Amniotic epithelial cell (primary cell): ENCODE data around the gene PSD2.

Experiments used
- DNase-seq: peaks from one replicate; pipeline ENCODE4 v3.0.0-alpha.2; 2010; ENCODE audit warnings: low read depth

The PSD2 gene

DNA sequence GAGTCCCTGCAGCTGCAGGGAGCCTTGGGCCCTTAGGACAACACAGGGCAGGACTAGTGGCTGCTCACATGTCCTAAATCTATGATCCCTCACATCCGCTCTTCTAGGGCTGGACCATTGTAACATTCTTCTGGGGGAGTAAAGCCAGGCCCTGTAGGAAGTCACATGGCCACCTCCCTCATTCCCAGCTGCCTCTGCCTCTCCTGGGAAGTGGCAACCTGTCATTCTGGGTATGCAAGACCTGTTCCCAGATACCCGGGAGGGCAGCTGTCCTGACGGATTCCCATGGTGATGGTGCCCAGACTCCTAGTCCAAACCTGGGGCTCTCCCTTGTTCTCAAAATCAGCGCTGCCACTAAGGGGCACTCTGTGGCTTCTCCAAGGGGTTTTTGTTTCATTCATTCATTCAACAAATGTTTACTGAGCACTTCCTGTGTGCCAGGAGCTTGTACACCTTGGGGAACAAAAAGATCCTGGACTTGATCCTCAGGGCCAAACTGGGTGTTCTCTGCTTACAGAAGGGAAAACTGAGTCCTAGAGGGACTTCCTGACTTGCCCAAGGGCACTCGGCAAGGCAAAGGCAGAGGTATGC lies 85.6 kb downstream of the PSD2 start:
- no peak for DNase-seq

DNA sequence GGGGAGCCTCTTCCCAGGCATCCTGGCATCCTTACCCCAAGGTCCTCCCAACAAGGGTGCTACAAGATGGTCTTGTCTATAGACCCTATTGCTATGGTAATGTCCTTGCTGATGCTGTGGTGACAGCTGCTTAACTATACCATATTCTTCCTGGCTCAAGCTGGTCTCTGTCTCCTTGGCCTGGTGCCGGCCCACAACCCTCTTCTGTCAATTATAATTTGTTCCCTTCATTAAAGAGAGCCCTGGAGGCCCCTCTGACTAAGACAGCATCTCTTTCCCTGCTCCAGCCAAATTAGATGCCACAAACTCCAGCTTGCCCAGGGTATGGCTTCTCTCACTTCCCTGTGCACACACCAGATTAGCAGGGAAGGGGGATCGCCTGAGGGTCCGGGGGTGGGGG lies 86.7 kb downstream of the PSD2 start:
- no peak for DNase-seq

DNA sequence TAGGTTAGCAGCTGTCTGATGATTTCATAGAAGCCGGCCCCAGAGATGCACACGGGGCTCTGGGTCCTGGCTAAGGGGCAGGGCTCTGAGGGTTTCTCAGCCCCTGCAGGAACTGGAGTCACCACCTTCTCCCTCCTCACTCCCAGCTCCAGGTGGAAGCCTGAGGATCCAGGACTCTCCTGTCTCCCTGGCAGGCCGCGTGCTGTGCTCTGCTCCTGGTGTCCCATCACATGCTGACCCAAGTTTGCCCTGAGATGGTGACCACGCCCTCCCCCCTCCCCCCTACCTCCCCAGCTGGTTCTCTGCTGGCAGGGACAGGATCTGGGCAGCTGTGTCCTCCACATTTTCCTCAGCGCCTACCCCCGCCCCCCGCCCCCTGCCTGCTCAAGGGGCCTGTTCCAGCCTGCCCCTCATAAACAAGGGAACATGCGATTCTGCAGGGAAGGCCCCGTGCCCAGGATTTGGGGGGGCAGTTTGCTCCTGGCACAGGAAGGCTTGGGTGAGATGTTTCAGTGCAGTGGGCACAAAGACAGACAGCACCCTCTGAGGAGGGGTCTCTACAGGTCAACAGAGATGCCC lies 87.4 kb downstream of the PSD2 start:
- DNase-seq, result no peak

DNA sequence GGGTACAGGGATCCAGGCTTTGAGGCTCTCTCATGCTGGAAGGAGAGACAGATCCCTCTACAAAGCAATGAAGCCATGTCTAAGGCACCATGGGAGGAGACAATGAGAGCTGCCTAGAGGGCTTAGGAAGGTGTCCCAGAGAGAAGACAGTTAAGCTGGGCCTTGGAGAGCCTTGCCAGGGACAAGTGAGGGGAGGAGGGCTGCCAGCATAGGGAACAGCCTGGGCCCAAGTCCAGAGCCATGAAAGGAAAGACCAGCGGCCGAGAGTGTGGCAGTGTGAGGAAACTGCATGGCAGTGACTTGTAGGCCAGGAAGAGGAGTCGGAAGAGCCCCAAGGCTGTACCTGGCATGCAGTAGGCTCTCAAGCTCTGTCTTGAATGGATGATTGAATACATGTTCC lies 88.5 kb downstream of the PSD2 start:
- no peak for DNase-seq

DNA sequence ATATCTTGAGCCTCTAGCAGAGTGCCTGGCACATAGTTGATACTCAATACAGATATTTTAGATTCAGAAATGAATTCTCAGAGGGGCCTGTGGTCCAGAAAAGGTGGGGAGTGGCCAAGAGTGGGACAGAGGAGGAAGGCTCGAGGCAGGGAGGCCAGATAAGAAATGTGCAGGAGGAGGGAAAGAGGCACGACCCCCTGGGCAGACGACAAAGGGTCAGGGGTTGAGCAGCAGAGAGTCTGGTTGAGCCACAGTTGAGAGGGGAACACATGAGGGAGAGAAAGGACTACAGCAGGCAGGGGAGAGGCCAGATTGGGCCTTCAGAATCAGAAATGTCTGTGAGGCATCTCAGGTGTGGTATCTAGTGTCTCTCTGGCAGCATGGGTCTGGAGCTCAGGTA lies 89.1 kb downstream of the PSD2 start:
- DNase-seq, result no peak

DNA sequence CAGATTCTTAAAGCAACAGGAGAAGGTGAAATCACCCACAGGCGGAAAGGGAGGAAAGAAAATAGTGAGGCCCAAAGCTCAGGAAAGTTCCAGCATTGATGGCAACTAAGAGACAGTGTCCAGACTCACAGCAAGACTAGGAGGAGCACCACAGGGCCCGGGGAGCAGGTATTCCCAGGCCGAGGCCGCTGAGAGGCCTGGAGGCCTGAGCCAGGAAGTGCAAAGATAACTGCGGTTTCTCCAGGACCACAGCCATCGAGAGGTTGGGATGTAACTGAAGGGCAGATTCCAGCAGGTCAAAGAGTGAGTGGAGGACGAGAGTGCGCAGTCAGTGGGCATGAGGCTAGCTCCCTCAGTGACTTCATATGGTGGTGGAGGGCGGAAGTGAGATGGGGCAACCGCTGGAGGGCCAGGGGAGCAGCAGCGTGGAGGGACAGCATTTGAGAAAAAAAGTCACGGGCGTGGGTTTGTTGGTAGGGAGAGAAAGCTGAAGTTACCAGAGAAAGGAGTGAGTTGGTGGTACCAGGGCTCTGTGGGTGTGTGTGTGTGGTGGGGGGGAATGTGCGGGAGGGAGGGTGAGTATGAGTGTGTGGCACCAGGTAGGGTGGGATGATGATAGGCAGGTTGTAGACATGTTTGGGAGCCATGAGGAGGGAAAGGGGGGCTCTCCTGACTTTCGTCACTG lies 89.7 kb downstream of the PSD2 start:
- no peak for DNase-seq

DNA sequence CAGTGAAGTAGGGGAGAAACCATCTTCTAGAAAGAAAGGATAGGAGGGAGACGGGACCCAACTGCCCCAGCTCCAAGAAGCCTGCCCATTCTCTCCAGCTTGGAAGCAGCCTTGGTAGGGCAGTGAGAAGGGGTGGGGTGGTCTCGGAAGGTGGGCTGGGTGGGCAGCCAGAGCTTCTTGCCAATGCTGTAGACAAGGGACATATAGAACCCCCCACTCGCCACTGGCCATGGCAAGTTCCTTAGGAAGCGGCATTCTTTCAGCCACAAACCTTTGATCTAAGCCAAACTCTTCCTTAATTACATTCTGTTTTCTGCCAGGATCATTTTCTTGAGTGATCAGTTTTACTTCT lies 90.2 kb downstream of the PSD2 start:
- DNase-seq, result no peak

DNA sequence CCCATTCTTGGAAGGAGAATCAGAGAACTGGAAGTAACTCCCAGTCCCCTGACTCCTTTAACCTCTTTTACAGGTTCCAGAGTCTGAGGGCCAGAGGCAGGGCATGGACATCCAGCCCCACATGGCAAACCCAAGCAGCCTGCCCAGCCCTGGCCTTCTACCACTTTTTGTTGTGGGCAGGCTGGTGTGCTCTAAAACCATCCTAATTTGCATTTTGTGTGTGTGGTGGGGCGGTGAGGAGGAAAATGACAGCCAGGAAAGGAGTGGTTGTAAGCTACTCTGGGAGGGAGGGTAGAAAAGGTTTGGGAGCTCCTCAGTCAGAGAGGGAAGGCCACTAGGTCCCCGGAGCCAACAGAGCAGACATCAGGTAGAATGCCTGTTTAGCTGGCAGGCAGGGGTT lies 90.6 kb downstream of the PSD2 start:
- DNase-seq, result no peak

DNA sequence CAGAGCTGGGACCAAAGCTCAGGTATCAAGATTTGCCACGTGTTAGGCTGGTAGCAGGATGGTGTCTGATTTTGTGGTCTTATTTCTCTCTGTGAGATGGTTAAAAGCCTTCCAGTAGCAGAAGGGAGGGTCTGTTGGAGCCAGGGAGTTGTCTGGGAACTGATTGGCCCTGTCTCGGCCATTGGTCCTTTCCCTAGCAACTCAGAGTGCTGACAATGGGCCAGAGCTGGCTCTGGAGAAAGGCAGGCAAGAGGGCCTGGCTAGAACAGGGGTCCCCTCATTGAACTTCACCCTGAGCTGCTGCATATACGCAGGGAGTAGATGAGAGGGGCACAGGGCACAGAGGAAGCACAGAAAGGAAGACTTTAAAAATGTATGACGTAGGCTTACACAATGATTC lies 92.8 kb downstream of the PSD2 start:
- DNase-seq, result no peak

DNA sequence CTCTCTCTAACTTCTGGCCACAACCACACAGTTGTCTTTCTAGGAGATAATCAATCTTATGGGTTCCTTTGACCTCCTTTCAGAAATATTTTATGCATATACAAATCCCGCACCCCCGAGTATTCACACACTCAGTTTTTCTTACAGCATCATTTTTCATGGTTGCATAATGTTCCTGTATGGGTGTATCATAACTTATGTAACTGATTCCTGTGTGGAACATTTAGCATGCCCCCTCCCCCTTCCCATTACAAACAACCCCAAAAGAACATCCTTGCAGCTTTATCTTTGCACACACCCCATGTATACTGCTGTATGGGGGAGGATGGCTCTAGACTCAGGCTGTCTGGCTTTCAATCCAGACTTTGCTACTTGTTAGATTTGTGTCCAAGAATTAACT lies 93.8 kb downstream of the PSD2 start:
- peak; percentile 21 for DNase-seq

DNA sequence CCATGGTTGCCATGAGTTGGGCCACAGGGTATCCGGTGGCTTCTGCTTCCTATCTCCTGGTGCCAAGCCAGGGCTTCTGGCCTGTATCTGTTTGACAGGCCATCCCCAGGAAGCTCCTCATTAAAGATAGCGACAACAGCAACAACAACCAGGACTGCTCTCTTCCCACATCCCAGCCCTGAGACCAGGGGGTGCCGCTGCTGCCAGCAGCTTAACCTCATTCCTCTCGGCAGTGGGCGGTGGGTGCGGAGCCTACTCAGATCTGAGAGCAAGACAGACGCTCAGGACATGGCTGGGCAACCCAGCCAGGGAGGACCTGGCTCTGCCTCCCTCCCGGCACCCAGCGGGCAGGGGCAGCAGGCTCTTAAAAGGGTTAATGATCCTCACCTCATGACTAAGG lies 98.3 kb downstream of the PSD2 start:
- DNase-seq, result peak; percentile 2
